ENCODE results near the gene GLT6D1. TPM values are rescaled to one million over a fixed set of nuclear protein-coding genes. Genes with fewer than 3 reads are reported as not detected.

GLT6D1 gene
- total and polyA plus RNA-seq, 2 of the 4 experiments (the other 2 are of a cell fraction) = not detected

- ChIA-PET POLR2A (ENCODE audit: unreplicated experiment) (no interaction called here), CTCF (no interaction called here)
- TF ChIP-seq BHLHE40 (IDR thresholded peaks at IDR 0.05; ENCODE audit: low read depth, low read length) = no peak
- TF ChIP-seq CHD1 (IDR thresholded peaks at IDR 0.05; ENCODE audit: low read depth, low read length) = no peak
- TF ChIP-seq RCOR1 (IDR thresholded peaks at IDR 0.05; ENCODE audit: insufficient replicate concordance, low read length) = no peak
- TF ChIP-seq RFX5 (IDR thresholded peaks at IDR 0.05; ENCODE audit: low read depth, low read length) = no peak
- TF ChIP-seq POLR2A (IDR thresholded peaks at IDR 0.05; ENCODE audit: low read depth, low read length) = no peak
- TF ChIP-seq CEBPB (IDR thresholded peaks at IDR 0.05; ENCODE audit: low read depth, low read length) = no peak
- TF ChIP-seq RAD21 (IDR thresholded peaks at IDR 0.05; ENCODE audit: low read length) = no peak
- no peak for TF ChIP-seq MAFK (IDR thresholded peaks at IDR 0.05; ENCODE audit: low read depth, low read length)
- TF ChIP-seq, protein P1, sequence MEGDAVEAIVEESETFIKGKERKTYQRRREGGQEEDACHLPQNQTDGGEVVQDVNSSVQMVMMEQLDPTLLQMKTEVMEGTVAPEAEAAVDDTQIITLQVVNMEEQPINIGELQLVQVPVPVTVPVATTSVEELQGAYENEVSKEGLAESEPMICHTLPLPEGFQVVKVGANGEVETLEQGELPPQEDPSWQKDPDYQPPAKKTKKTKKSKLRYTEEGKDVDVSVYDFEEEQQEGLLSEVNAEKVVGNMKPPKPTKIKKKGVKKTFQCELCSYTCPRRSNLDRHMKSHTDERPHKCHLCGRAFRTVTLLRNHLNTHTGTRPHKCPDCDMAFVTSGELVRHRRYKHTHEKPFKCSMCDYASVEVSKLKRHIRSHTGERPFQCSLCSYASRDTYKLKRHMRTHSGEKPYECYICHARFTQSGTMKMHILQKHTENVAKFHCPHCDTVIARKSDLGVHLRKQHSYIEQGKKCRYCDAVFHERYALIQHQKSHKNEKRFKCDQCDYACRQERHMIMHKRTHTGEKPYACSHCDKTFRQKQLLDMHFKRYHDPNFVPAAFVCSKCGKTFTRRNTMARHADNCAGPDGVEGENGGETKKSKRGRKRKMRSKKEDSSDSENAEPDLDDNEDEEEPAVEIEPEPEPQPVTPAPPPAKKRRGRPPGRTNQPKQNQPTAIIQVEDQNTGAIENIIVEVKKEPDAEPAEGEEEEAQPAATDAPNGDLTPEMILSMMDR (conservative IDR thresholded peaks at IDR 0.05; ENCODE audit: low read depth, low read length) = no peak
- no peak for TF ChIP-seq SMC3 (IDR thresholded peaks at IDR 0.05; ENCODE audit: low read depth, low read length)
- TF ChIP-seq NFE2L2 (IDR thresholded peaks at IDR 0.05; ENCODE audit: low read depth, low read length) = no peak
- TF ChIP-seq ELK1 (IDR thresholded peaks at IDR 0.05; ENCODE audit: borderline replicate concordance, low read depth, low read length) = no peak
- no peak for TF ChIP-seq USF2 (IDR thresholded peaks at IDR 0.05; ENCODE audit: low read depth, low read length)
- TF ChIP-seq MAZ (IDR thresholded peaks at IDR 0.05; ENCODE audit: borderline replicate concordance, low read depth, low read length) = no peak
- TF ChIP-seq FOS (IDR thresholded peaks at IDR 0.05; ENCODE audit: low read depth, low read length) = no peak
- no peak for TF ChIP-seq MXI1 (IDR thresholded peaks at IDR 0.05; ENCODE audit: borderline replicate concordance, low read depth, low read length)
- no peaks in the 10 kb centered on the region for H3K9me1 ChIP-seq (ENCODE audit: insufficient read depth, low read length)
- no peak for ATAC-seq (ENCODE audit: low read depth)
- no peak overlapping the region for H3K27ac ChIP-seq (ENCODE audit: insufficient read depth, low read length)
- no peak overlapping the region for H3K56ac ChIP-seq (ENCODE audit: extremely low read depth, insufficient read depth, low read length)
- WGBS, 2 experiments (ENCODE audit: extremely low coverage in 2 of 2, insufficient read length in 1 of 2) = no CpG with 5 or more reads among the region's 7 CpGs
- no peak overlapping the region for H2BK20ac ChIP-seq (ENCODE audit: low read depth, low read length)
- no peak overlapping the region for H2AFZ ChIP-seq (replicated peaks; ENCODE audit: low read length, poor library complexity)
- H3K18ac ChIP-seq (ENCODE audit: low read depth, low read length) = no peak overlapping the region
- H4K8ac ChIP-seq (ENCODE audit: low read depth in 2 of 2, low read length in 2 of 2) = no peak overlapping the region
- H3K9me3 ChIP-seq (ENCODE audit: control insufficient read depth, insufficient read depth, low read length) = no peaks in the 10 kb centered on the region
- no peak overlapping the region for H3K4me2 ChIP-seq (ENCODE audit: low read depth, low read length)
- BruUV-seq (replicated peaks) = no TSS peak
- H3K36me3 ChIP-seq (ENCODE audit: control insufficient read depth, insufficient read depth, low read length) = no peaks in the 10 kb centered on the region
- H3K4me3 ChIP-seq (ENCODE audit: insufficient read depth, low read depth, low read length) = no peak overlapping the region
- no peak overlapping the region for H2BK120ac ChIP-seq (ENCODE audit: low read depth, low read length)
- H2AK9ac ChIP-seq (replicated peaks; ENCODE audit: low read depth, low read length, poor library complexity) = no peak overlapping the region
- no peaks in the 10 kb centered on the region for H3K79me1 ChIP-seq (ENCODE audit: low read depth in 1 of 2, low read length in 2 of 2)
- no peak overlapping the region for H3K14ac ChIP-seq (replicated peaks; ENCODE audit: low read depth, low read length)
- H3K4ac ChIP-seq (ENCODE audit: low read depth, low read length) = no peak overlapping the region
- no peaks in the 10 kb centered on the region for H4K20me1 ChIP-seq (ENCODE audit: insufficient read depth, low read length)
- no peaks in the 10 kb centered on the region for H3K4me1 ChIP-seq (ENCODE audit: control insufficient read depth, insufficient read depth, low read length)
- no peak overlapping the region for H3K23ac ChIP-seq (ENCODE audit: low read depth, low read length)
- no peaks in the 10 kb centered on the region; the same call in 1 of the 2 replicates for H3K27me3 ChIP-seq (ENCODE audit: control insufficient read depth, insufficient read depth, low read length)
- dilution Hi-C loops (cut with HindIII; ENCODE audit: low sequenced_read_pairs, unreplicated experiment) = no loop called here
- H2BK15ac ChIP-seq (ENCODE audit: low read depth, low read length) = no peak overlapping the region
- H3K9ac ChIP-seq (ENCODE audit: low read depth, low read length) = no peak overlapping the region
- in situ Hi-C loops (cut with MboI; ENCODE audit: low sequenced_read_pairs) = loop anchor here (25.0 kb wide), 1 partner anchor 326 kb away; no protein-coding TSS in a partner anchor
- H4K91ac ChIP-seq (ENCODE audit: insufficient read depth, low read depth, low read length) = no peak overlapping the region
- no peak overlapping the region for H2BK5ac ChIP-seq (ENCODE audit: low read depth, low read length, poor library complexity, severe bottlenecking)
- no peak overlapping the region for H4K5ac ChIP-seq (ENCODE audit: low read depth, low read length)
- H2AK5ac ChIP-seq (ENCODE audit: low read depth, low read length) = no peak overlapping the region
- no peak for DNase-seq
- intact Hi-C loops (cut with micrococcal nuclease) = no loop called here
Observed at GRCh38 chr9:135611142-135611874, 28.0 kb downstream of the GLT6D1 start.

Measured in IMR-90 (cell line).